GM21529 (cell line): ENCODE results near the gene FNBP1.

Experiments
- ATAC-seq: cut with Tn5 transposase; IDR thresholded peaks from one replicate; pipeline ENCODE4 v1.9.1; 2021; ENCODE audit not compliant: unreplicated experiment

Gene FNBP1

DNA sequence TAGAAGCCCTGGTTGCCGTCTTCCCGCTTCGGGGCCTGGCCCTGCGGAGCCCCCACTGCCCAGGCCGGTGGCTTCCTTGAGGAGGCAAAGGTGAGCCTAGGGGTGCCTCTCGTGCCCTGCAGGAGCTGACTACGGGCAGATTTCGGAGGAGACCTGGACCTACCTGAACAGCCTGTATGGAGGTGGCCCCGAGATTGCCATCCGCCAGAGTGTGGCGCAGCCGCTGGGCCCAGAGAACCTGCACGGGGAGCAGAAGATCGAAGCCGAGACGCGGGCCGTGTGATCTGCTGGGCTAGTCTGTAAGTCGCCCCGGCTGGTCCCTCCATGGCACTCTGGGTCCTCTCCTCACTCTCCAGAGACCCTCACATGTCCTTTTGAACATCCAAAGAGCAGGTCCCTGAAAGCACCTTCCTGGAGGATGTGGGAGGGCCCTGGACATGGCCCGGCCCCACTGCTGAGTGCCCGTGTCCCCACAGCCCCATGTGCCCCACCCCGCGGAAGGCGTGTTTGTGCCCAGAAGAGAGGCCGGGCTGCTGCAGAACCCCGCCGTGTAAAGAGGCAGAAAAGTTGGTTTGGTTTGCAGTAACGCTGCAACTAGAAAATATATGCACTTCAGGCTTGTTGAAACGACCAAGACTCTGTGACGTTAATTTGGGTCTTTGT, 162.9 kb downstream of the FNBP1 start:
- ATAC-seq = no peak

DNA sequence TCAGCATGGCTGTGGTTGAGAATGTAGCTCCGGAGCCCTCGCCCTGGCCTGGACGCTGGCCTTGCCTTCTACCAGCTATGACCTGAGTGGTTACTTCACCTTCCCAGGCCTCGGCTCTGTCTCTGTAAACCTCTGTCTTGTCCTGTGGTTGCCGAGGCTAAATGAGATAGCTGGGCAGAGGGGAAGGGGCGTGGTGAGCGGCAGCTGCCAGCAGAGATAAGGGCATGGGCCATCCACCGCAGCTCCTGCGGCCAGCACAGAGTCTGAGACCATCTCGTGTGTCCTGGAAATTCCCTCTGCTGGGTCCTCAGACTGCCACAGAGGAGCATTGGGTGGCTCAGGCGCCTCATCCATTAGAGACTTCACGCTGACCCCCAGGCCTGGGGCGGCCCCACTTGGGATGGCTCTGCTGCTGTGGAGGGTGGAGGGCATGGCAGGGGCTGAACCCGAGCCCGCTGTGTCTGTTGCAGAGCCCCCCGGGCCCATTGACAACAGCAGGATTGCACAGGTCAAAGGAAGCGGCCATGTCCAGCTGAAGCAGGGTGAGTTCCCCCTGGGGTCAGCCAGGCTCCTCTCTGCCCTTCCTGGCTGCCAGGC, 163.8 kb downstream of the FNBP1 start:
- ATAC-seq = no peak

DNA sequence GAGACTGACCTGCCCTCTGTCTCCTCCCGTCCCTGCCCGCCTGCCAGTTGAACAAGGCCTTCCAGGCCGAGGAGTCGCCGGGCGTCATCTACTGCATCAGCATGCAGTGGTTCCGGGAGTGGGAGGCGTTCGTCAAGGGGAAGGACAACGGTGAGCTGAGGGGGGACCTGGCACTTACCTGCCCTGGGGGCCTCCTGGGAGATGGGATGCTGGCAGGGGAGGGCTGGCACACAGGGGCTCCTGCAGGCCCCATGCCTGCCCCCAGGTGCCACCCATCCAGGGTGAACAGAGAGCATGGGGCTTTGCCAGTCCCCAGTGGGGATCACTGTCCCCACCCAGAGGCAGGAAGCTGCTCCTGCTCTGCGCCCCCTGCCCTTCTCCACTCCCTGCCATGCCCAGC, 164.7 kb downstream of the FNBP1 start:
- ATAC-seq = no peak

DNA sequence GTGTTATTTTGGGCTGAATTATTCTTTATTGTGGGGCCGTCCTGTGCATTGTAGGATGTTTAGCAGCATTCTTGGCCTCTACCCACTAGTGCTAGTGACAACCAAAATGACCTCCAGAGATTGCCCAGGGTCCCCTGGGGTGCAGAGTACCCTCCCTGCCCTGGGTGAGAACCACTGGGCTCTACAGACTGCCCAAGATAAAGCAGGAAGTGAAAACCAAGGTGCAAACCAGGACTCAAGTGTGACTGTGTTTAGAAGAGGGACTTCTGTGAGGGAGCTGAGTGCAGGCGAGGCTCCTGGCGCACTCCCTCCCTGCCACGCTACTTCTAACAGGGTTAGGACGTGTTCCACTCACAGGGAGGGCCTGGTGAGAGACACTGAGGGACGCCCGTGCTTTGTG, 166.2 kb downstream of the FNBP1 start:
- ATAC-seq = no peak

DNA sequence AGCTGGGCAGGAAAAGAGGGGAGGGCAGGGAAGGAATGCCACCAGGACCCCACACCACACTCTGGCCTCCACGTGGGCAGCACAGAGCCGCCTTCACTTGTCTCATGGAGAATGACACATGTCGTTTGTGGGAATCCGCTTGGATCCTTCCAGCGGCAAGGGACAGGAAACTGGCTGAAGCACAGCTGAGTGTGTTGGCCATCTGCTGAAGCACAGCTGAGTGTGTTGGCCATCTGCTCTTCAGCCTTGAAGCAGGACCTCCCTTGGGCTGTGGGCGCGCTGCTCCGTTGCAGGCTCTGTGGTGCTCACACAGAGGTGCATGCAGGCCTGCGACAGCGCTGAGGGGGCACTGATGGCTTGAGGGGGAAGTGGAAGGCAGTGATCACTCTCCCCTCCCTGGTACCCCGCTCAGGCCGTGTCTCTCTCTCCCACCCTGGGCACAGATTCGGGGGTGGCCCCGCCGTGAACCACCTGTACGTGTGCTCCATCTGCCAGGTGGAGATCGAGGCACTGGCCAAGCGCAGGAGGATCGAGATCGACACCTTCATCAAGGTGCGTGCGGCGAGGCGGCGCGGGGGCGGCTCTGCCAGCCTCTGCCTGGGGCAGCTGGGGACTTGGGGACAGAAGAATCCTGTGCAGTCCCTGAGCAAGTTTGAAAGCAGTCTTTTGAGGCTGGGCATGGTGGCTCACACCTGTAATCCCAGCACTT, 167.1 kb downstream of the FNBP1 start:
- ATAC-seq = no peak

DNA sequence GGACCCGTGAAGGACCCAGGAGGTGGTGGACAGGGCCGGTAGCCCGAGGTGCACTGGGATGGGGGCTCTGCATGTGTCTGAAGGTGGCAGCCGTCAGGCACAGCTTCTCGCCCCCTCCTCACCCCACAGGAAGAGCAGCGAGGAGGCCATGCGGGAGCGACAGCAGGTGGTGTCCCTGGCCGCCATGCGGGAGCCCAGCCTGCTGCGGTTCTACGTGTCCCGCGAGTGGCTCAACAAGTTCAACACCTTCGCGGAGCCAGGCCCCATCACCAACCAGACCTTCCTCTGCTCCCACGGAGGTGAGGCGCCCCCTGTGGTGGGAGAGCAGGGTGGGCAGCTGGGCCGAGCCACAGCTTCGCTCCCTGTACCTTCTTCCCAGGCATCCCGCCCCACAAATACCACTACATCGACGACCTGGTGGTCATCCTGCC, 167.8 kb downstream of the FNBP1 start:
- ATAC-seq = no peak

DNA sequence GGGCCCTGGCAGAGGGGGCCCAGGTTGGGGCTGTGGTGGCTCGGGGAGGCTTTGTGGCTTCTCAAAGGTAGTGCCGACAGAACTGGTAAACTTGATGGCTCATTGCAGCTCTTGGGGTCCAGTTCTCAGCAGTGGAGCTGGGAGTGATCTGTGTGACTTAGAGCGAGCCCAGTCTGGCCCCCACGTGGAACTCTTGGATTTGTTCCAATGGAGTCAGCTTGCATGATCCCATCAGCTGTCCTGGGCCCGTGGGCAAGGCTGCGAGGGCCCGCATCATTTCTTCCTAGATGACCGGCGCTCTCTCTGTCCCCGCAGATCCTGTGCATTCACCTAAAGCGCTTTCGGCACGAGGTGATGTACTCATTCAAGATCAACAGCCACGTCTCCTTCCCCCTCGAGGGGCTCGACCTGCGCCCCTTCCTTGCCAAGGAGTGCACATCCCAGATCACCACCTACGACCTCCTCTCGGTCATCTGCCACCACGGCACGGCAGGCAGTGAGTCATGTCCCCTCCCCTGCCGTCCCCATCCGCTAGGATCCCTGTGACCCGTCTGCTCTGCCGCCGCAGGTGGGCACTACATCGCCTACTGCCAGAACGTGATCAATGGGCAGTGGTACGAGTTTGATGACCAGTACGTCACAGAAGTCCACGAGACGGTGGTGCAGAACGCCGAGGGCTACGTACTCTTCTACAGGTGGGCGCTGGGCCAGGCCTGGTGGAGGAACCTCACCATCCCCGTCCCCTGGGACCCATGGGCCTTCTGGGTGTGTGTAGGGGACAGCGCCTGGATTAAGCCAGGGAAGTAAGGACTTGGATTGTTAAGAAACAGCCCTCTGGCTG, 168.5 kb downstream of the FNBP1 start:
- ATAC-seq = no peak

DNA sequence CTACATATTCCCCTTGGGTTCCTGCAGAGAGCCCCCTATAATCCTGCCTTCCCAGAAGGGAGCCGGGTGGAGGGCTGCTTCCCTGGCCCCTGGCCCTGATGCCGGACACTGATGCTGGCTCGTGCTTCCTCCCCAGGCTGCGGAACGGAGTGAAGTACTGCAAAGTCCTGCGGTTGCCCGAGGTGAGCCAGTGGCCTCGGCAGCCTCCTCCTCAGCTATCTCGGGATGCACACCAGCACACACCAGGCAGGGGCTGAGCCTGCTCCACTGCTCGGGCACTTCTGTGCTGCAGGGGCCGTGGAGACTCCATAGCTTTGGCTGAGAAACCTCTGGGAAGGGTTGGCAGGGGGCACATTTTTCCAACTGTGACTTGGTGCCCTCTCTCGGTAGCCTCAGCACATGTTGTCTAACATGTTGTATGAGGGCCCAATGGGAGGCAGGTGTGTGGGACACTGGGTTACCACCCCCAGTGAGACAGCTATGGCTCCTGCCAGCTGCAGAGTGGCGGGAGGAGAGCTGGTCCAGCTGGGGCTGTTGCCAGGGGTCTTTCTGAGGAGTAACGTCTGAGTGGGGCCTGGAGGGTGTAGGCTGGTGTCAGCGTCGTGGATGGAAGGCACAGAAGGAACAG, 169.3 kb downstream of the FNBP1 start:
- no peak for ATAC-seq

DNA sequence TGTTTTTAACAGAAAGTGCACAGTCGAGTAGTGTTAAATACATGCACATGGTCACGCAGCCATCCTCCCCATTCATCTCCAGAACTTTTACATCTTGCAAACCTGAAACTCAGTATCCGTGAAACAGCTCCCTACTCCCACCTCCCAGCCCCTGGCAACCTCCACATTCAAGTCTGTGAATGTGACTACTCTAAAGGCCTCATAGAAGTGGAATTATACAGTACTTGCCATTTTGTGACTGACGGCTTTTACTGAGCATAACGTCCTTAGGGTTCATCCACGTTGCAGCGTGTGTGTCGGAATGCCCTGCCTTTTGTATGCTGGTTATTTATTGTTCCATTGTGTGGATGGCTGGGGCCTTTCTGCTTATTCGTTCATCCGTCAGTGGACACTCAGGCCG, 171.9 kb downstream of the FNBP1 start:
- no peak for ATAC-seq

DNA sequence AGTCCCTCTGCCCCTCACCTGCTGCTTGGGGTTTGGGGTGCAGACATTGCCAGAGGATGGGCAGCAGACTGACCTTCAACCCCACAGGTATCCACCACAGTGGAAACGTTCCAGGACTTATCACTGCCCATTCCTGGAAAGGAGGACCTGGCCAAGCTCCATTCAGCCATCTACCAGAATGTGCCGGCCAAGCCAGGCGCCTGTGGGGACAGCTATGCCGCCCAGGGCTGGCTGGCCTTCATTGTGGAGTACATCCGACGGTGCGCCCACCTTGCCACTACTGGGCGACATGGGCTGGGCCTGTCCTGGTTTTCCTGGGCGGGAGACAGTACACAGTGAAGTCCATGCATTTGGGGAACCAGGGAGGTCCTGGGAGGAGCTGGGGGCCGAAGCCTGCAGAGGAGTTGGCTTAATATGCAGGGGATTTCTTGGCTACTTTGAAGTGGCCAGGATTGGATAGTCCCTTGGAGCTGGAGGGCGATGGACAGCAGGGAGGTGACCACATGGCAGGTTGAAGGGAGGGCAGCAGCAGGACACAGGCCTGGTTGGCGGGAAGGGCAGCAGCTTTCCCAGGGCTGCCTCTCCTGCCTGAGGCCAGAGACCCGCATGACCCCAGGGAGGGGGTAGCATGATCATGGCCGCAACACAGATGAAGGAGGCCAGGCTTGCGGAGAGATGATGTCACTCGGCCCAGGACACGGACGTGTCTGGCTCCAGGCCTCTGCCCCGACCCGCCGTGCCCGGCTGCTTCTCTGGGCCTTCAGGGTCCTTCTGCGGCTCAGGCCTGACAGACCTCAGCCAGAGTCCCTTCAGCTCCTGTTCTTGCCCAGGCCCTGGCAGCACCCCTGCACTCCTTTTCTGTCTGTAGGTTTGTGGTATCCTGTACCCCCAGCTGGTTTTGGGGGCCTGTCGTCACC, 173.1 kb downstream of the FNBP1 start:
- no peak for ATAC-seq

DNA sequence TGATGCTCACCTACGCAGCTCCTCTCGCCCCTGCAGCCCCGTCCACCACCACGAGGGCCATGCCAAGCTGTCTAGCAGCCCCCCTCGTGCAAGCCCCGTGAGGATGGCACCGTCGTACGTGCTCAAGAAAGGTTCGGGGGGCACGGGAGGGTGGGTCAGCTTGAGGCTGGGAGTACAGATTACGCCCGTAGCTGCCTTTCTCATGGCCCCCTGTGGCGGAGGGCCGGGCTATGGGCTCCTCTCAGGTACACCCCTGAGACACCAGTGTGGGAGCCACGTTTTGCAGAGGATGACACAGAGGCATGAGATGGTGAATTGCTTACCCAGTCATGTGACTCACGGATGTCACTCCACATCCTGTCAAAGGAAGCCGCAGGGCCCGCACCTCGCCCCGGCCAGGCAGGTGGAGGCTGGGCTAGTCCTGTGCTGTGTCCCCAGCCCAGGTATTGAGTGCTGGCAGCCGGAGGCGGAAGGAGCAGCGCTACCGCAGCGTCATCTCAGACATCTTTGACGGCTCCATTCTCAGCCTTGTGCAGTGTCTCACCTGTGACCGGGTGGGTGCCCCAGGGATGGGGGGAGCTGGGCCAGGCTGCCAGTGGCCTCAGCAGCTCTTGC, 174.0 kb downstream of the FNBP1 start:
- no peak for ATAC-seq

DNA sequence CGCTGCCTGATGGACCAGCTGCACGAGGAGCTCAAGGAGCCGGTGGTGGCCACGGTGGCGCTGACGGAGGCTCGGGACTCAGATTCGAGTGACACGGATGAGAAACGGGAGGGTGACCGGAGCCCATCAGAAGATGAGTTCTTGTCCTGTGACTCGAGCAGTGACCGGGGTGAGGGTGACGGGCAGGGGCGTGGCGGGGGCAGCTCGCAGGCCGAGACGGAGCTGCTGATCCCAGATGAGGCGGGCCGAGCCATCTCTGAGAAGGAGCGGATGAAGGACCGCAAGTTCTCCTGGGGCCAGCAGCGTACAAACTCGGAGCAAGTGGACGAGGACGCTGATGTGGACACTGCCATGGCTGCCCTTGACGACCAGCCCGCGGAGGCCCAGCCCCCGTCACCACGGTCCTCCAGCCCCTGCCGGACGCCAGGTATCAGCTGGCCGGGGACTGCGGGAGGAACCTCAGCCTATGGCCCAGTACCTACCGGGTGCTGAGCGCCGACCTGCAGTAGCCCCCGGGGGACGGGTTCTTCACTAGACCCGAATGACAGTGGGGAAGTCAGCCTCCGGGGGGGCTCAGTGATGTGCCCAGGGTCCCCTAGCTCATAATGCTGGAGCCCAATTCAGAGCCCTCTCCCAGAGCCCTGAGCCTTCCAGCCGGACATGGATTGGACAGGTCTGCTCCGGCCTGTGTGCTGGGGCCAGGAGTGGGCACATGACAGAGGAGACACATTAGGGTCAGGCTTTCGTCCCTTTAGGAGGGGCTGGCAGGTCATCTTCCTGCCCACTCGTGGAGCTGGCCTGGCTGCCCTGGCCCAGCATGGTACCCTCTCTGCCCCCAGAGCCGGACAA, 174.7 kb downstream of the FNBP1 start:
- no peak for ATAC-seq

DNA sequence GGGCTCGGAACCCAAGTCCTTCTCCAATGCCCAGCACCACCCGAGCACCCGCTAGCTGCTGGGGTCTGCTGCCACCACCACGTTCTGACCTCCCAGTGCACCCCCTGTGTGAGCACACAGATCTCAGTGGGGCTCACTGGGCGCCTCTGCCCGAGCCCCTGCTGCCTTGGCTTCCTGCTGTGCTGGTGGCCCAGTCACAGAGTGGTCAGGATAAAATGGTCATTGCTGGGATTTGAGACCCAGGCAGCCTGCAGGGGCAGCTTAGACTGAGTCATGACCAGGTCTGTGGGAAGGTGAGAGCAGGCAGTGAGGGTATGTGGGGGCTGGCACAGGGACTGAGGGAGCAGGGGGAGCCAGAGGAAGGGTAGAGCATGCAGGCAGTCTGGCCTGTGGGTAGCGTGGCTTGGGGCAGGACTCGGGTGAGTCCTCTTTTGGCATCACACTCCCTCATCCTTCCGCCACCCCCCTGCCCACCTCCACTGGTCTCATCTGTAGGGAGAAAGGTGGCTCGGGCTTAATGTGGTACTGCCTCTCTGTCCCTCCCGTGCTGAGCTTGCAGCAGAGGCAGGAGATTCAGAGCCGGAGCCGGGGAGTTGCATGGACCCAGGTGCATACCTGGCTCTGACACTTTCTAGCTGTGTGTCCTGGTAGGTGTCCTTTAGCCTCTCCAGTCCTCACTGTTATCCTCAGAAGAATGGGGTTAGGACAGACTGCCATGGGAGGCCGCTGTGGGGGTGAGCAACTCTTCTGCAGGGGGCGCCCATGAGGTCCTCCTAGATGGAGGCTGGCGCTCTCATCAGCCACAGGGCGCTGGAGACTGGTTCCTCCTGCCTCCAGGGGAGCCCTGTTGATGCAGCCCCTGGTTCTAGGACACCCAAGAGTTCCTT, 175.6 kb downstream of the FNBP1 start:
- no peak for ATAC-seq

DNA sequence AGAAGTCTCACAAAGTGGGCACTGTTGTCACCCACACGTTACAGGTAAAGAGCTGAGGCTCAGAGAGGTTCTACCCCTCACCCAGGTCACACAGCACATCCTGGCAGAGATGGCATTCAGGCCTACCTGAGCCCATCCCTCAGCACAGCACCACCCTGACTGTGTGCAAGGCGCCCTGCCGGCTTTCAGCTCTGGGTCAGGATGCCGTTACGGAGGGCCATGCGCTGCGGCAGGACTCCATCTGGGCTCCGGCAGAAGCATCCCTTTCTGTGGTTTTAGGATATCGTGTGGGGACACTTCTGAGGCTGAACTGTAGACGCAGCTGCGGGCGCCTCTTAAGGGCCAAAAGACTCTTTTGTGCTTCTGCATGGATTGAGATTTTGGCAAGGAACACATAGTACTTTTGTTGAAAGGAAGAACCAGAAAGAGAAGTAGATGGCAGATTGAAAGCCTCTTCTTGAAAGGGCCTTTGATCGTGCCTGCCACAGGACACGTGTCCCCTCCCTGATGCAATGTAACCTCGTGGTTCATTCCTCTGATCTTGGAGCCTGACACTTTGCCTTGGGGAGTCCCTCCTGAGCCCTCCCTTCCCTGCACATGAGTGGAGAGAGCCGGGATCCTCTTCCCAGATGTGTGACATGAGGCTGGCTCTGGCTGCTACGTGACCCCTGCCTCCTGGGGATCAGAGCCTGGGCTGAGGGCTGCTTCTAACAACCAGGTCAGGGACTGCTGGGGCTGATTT, 176.4 kb downstream of the FNBP1 start:
- ATAC-seq = no peak

DNA sequence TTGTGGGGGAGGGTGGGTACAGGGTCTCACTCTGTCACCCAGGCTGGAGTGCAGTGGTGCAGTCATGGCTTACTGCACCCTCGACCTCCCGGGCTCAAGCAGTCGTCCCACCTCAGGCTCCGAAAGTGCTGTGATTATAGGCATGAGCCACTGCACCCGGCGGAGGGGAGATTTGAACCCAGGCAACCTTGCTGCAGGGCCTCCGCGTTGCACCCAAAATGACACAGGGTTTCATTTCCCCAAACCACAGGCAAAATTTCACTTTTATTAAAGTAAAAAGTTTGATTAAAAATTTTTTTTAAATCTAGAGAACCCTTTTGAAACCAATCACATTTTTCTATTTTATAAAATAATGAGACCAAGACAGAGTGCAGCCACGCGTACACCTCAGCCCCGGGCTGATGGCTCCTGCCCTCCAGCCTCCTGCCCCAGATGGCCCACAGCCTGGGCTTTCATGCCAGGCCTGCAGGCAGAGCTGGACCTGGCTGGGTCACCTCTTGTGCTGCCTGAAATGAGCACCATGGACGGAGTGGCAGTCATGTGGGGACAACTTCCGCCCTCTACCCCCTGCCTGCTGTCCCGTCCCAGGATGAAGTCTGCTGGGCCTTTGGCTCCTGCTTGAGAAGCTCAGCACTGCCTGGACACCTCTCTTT, 177.2 kb downstream of the FNBP1 start:
- no peak for ATAC-seq

DNA sequence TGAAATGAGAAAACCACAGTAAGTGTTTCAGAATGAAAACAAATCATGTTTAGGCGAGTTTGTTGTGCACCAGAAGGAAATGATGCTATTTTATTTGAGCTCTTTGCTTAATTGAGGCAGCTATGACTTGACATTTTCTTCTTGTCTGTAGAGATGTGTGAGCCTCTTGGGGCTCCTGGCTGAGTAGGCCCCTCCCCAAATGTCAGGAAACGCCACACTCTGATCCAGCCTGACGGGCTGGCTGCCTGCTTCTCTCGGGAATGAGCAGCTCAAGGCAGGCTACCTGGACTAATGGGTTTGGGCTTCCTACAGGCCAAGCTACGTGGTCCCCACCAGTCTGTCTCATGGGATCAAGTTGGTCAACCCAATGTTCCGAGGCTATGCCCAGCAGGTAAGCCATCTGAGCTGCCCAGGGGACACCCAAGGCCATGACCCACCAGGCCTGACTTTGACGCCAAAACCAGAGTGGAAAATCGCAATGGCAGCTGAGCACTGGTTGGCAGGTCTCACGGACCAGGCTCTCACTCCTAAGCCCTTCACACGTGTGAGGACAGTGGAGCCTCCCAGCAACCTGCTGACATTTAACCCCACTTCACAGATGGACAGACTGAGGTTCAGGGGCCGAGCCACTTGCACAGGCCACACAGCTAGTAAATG, 177.9 kb downstream of the FNBP1 start:
- no peak for ATAC-seq
